Muscle layer of colon (tissue), 2 donors: Measurements from ENCODE around the gene OR2V2.

Source experiments
- H3K27ac ChIP-seq: one replicate; pipeline ENCODE4 v1.7.0; 2013; ENCODE audit warnings: low read depth, mild to moderate bottlenecking, low read length, moderate library complexity
- H3K27me3 ChIP-seq, 2 donors: one replicate each; pipeline ENCODE4 v1.7.0; 2013; ENCODE audit warnings: low read length in 2 of 2, mild to moderate bottlenecking in 2 of 2; ENCODE audit not compliant: insufficient read depth in 2 of 2, control insufficient read depth in 1 of 2
- H3K36me3 ChIP-seq: one replicate; pipeline ENCODE4 v1.7.0; 2013; ENCODE audit warnings: mild to moderate bottlenecking, low read length; ENCODE audit not compliant: insufficient read depth
- H3K4me1 ChIP-seq: one replicate; pipeline ENCODE4 v1.7.0; 2013; ENCODE audit warnings: mild to moderate bottlenecking, low read length; ENCODE audit not compliant: insufficient read depth
- H3K4me3 ChIP-seq, 2 donors: one replicate each; pipeline ENCODE4 v1.7.0; 2013; ENCODE audit warnings: low read length in 2 of 2, low read depth in 1 of 2, mild to moderate bottlenecking in 1 of 2, moderate library complexity in 1 of 2
- H3K9ac ChIP-seq: one replicate; pipeline ENCODE4 v1.7.0; 2013; ENCODE audit warnings: low read length
- H3K9me3 ChIP-seq: one replicate; pipeline ENCODE4 v1.7.0; 2013; ENCODE audit warnings: mild to moderate bottlenecking, low read length
- donor health status: abdominal sarcoma.
- donor health status: Adenocarcinoma of cecum.

The OR2V2 gene

GRCh38 chr5:181198905-181199519, 51.6 kb downstream of the OR2V2 start:
- Histone ChIP-seq H3K27me3 (peaks cover 0 to 10% of the 10 kb centered on the region in 2 donors), H3K4me3 (no peak overlapping the region)

DNA sequence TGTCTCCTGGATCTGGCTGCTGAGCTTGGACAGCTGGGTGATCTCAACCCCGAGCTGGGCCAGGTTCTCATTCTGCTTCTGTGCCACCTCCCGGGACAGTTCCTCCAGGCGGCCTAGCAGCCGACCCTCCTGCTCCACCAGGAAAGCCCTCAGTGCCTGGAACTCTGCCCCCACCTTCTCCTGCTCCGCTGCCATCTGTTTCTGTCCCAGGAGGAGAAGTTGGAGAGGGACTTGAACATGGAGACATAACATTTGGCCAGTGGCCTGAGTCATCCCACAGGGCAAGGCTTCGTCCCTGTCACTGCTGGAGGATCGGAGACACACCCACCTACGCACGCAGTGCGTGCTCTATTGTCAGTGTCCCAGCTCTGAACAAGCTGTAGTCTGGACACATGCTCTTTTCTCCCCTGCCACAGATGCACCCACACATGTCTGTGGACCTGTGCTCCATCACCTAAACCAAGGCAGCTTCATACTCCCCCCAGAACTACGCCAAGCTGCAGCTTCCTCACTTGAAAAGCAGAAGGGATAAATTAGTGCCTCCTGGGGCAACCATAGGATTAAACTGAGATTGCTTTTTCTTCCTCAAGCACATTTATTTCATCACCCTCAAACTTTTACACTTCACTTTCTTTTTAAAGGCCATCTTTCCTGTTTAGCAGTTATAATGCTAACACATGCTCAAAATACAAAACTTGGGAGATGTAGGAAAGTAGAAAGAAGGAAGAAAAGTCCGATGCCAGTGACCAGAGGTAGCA, 52.7 kb downstream of the OR2V2 start:
- peaks cover 8% of the 10 kb centered on the region for H3K4me1 ChIP-seq
- no peak overlapping the region for H3K27ac ChIP-seq
- H3K27me3 ChIP-seq, result peaks cover 0 to 17% of the 10 kb centered on the region in 2 donors
- no peak overlapping the region for H3K4me3 ChIP-seq
- H3K9me3 ChIP-seq, result no peaks in the 10 kb centered on the region
- no peak overlapping the region for H3K9ac ChIP-seq
- H3K36me3 ChIP-seq, result no peaks in the 10 kb centered on the region

More at GRCh38 chr5:181198905-181199519, 51.6 kb downstream of the OR2V2 start:
- H3K36me3 ChIP-seq, result no peaks in the 10 kb centered on the region
- H3K9ac ChIP-seq, result no peak overlapping the region
- H3K9me3 ChIP-seq, result no peaks in the 10 kb centered on the region
- H3K27ac ChIP-seq, result no peak overlapping the region
- H3K4me1 ChIP-seq, result peaks cover 3% of the 10 kb centered on the region

GRCh38 chr5:181200816-181201215, 53.4 kb downstream of the OR2V2 start:
- peaks cover 13% of the 10 kb centered on the region for H3K4me1 ChIP-seq

DNA sequence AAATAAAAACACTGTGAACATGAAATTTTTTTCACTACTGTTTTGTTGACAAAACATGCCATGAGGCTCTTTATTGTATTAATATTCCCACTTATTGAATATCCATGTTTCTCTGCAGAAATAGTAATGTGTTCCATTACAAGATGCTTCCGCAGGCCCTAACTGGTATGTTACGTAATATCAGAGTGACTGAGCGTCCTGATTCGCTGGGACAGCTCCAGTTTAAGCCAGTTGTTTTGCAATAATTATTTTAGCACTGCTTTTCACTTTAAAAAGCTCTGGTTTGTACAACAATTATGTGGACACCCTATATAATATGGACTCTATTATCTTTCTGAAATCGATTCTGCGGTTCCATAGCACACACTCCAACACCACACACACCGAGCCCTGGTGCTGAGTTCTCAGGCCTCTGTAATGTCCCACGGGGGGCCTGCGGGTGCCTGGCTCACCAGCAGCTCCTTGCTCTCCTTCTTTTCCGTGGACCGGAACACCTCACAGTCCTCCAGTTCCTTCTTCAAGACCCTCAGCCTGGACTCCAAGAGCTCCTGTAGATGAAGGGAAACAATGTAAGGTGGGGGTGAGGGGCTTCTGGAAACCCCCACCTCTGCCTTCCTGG, 55.8 kb downstream of the OR2V2 start:
- Histone ChIP-seq H3K4me3 (no peak overlapping the region), H3K27me3 (peaks cover 0 to 17% of the 10 kb centered on the region in 2 donors), H3K27ac (no peak overlapping the region), H3K9me3 (no peaks in the 10 kb centered on the region), H3K4me1 (peaks cover 19% of the 10 kb centered on the region), H3K36me3 (no peaks in the 10 kb centered on the region), H3K9ac (no peak overlapping the region)

More at GRCh38 chr5:181200816-181201215, 53.4 kb downstream of the OR2V2 start:
- no peaks in the 10 kb centered on the region for H3K9me3 ChIP-seq
- no peak overlapping the region for H3K4me3 ChIP-seq
- H3K9ac ChIP-seq, result no peak overlapping the region
- no peak overlapping the region for H3K27ac ChIP-seq
- peaks cover 0 to 17% of the 10 kb centered on the region in 2 donors for H3K27me3 ChIP-seq
- H3K36me3 ChIP-seq, result no peaks in the 10 kb centered on the region

DNA sequence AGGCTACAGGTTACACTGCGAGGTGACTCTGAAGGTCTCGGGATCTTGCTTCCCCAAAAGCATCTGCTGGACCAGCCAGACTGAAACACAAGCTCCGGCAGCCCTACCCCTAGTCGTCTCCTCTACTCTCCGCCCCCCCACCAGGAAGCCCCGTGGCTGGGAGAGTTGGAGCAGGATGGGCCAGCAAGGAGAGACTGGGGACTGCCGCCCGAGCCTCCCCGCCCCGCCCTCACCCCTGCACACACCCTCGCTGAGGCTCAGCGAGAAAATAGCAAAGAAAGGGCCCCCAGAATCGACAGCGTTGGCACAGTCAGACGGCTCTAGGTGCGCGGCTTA, 56.4 kb downstream of the OR2V2 start:
- H3K9me3 ChIP-seq, result no peaks in the 10 kb centered on the region
- H3K36me3 ChIP-seq, result no peaks in the 10 kb centered on the region
- peaks cover 0 to 17% of the 10 kb centered on the region in 2 donors for H3K27me3 ChIP-seq
- H3K9ac ChIP-seq, result no peak overlapping the region
- peak overlapping the region in 1 of 2 donors; percentile 54 for H3K4me3 ChIP-seq
- H3K4me1 ChIP-seq, result peaks cover 19% of the 10 kb centered on the region
- H3K27ac ChIP-seq, result no peak overlapping the region

GRCh38 chr5:181204113-181204825, 56.9 kb downstream of the OR2V2 start:
- Histone ChIP-seq H3K4me3 (peak overlapping the region; percentile 54 to 62), H3K4me1 (peaks cover 19% of the 10 kb centered on the region), H3K9me3 (no peaks in the 10 kb centered on the region), H3K9ac (no peak overlapping the region), H3K27me3 (peaks cover 0 to 17% of the 10 kb centered on the region in 2 donors), H3K27ac (no peak overlapping the region), H3K36me3 (no peaks in the 10 kb centered on the region)

DNA sequence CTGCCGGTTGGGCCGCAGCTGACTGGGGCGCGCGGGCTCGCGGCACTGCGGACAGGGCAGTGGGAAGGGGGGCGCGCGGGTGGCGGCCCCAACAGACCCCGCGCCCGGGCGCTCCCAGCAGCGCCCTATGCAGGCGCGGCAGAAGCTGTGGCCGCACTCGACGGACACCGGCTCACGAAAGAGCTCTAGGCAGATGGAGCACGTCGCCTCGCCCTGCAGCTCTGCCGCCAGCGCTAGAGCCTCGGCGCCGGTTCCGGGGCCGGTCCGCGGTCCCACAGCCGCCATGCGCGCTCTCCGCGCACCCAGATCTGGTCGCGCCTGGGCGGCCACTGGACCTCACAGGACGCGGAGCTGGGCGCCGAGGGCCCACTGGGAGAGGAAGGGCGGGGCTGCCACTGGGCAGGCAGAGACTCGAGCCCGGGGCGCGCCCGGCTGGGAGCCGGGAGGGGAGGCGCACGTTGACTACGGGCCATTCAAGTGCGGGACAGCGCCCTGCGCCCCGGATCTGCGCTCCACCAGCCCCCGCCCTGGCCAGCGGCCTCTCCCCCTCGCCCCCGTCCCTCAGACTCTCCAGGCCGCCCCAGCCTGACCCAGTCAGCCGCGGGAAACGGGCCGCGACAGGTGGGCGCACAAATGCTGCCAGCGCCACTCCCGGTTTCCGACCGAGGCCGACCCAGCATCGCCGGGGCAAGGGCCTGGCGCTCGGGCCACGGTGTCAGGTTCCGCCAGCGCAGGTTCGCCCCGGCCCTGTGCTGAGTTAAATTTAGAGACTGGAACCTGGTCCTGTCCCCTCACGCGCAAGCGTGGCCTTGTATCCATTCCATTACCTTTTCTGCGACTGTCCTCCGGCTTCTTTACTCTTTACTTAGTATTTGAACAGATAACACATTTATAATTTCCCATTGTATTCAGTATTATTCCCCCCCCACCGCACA, 57.7 kb downstream of the OR2V2 start, which contains the start of gene TRIM7:
TRIM7 (minus strand) TSS at position 371 of the 935 bp plus-strand sequence; CDS start at position 285, 86 bp downstream.
- Histone ChIP-seq H3K27me3 (peaks cover 0 to 17% of the 10 kb centered on the region in 2 donors), H3K4me1 (peaks cover 19% of the 10 kb centered on the region), H3K36me3 (no peaks in the 10 kb centered on the region), H3K27ac (no peak within 1 kb of the TSS), H3K9me3 (no peaks in the 10 kb centered on the region), H3K4me3 (peak within 1 kb of the TSS; percentile 54 to 62), H3K9ac (no peak within 1 kb of the TSS)

DNA sequence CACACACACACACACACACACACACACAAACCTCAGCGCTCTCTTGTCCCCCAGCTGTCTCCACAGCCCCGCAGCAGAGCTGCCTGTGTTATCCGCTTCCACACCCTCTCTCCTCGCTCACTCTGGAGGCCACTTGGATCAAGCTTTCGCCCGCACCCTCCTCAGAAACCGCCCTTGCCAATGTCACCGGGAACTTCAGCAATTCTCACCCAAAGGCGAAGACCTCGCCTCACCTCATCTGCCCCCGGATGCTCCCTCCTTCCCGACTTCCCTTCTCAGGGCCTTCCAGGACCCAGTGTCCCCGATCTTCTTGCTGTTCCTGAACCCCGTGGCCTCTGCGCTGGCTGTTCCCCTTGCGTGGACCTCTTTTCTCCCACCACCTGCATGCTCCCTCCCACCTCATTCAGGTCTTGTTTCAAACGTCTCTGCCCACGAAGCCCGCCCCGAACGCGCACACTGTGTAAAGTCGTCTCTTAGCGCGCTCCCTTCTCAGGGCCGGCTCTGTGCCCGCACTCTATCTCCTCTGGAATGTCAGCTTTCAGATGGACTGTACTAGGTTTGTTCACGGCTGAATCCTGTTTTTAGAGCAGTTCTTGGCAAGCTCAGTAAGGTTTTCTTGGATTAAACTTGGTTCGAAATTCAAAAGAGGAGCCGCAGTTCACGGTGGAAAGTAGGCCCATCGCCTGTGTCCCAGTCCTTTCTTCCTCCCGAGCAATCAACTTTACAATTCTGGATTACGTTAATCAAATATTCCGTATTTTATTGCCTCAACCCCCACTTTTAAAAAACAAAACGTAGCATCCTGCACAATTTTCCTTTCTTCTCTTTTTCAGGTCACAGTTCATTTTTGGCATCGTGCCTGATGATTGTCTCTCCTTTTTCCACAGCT, 58.6 kb downstream of the OR2V2 start:
- Histone ChIP-seq H3K9ac (no peak overlapping the region), H3K9me3 (no peaks in the 10 kb centered on the region), H3K27ac (peak overlapping the region; percentile 21), H3K27me3 (peaks cover 0 to 17% of the 10 kb centered on the region in 2 donors), H3K36me3 (no peaks in the 10 kb centered on the region), H3K4me3 (peak overlapping the region; percentile 54 to 62), H3K4me1 (peaks cover 19% of the 10 kb centered on the region)

GRCh38 chr5:181207214-181207959, 60.0 kb downstream of the OR2V2 start:
- Histone ChIP-seq H3K27me3 (peaks cover 0 to 17% of the 10 kb centered on the region in 2 donors), H3K27ac (peak overlapping the region; percentile 14), H3K9ac (peak overlapping the region; percentile 7), H3K4me3 (peak overlapping the region; percentile 27 to 54), H3K4me1 (peaks cover 19% of the 10 kb centered on the region), H3K9me3 (no peaks in the 10 kb centered on the region), H3K36me3 (no peaks in the 10 kb centered on the region)
